Ramos (cell line): ENCODE results near the gene ABHD16A.

Experiments
- in situ Hi-C: fragments of 300-500 bp; cut with MboI; formaldehyde crosslinking; loops from one replicate; pipeline ENCODE4 v1.14.3; 2022; ENCODE audit warnings: low sequenced_read_pairs; ENCODE audit not compliant: unreplicated experiment

The ABHD16A gene

GRCh38 chr6:31651602-31652191 lies 51.4 kb downstream of the ABHD16A start:
- in situ Hi-C loops: no loop called here

GRCh38 chr6:31645325-31645724 lies 57.8 kb downstream of the ABHD16A start:
- in situ Hi-C loops: no loop called here

GRCh38 chr6:31643818-31644454 lies 59.2 kb downstream of the ABHD16A start:
- in situ Hi-C loops: no loop called here

GRCh38 chr6:31642798-31643570 lies 60.1 kb downstream of the ABHD16A start:
- in situ Hi-C loops: no loop called here

GRCh38 chr6:31641370-31641769 lies 61.8 kb downstream of the ABHD16A start:
- in situ Hi-C loops: no loop called here

- in situ Hi-C loops: no loop called here
These were observed 62.5 kb downstream of the ABHD16A start for GRCh38 chr6:31640612-31641011.

GRCh38 chr6:31639449-31639861 lies 63.7 kb downstream of the ABHD16A start:
- in situ Hi-C loops: no loop called here

GRCh38 chr6:31639043-31639442 lies 64.1 kb downstream of the ABHD16A start:
- in situ Hi-C loops: no loop called here
